GM23338 (cell line): Measurements from ENCODE around the gene PRUNE1. TPM values are rescaled to one million over a fixed set of nuclear protein-coding genes. Genes with fewer than 3 reads are reported as not detected.

Experiments used
- ATAC-seq: fragments of 200-7000 bp; cut with Tn5 transposase; 3 replicates; pipeline ENCODE4 v1.9.1; 2020
- DNase-seq: peaks from one replicate; pipeline ENCODE4 v3.0.0-alpha.2; 2015; ENCODE audit warnings: low spot score
- H2AFZ ChIP-seq: fragments of 200-600 bp; sonication (generic); 2 replicates; pipeline ENCODE4 v1.8.0; 2016; ENCODE audit warnings: antibody characterized with exemption, mild to moderate bottlenecking, moderate library complexity
- H3F3A ChIP-seq: fragments of 200-600 bp; sonication (generic); replicated peaks from 2 replicates; pipeline ENCODE4 v1.8.0; 2017; ENCODE audit warnings: antibody characterized with exemption, mixed run types, low read depth
- H3K27ac ChIP-seq: fragments of 200-600 bp; sonication (generic); 2 replicates; pipeline ENCODE4 v1.6.1; 2016; ENCODE audit warnings: low read depth
- H3K27me3 ChIP-seq: fragments of 200-600 bp; sonication (generic); 2 replicates; pipeline ENCODE4 v1.8.0; 2016; ENCODE audit warnings: mild to moderate bottlenecking, mixed run types, moderate library complexity; ENCODE audit not compliant: insufficient read depth
- H3K36me3 ChIP-seq: fragments of 200-600 bp; sonication (generic); 2 replicates; pipeline ENCODE4 v1.8.0; 2016; ENCODE audit warnings: mild to moderate bottlenecking; ENCODE audit not compliant: insufficient read depth
- H3K4me1 ChIP-seq: fragments of 200-600 bp; sonication (generic); 2 replicates; pipeline ENCODE4 v1.8.0; 2016; ENCODE audit warnings: mild to moderate bottlenecking, moderate library complexity; ENCODE audit not compliant: insufficient read depth
- H3K4me2 ChIP-seq: fragments of 200-600 bp; sonication (generic); 2 replicates; pipeline ENCODE4 v1.7.1; 2017; ENCODE audit warnings: mixed run types
- H3K4me3 ChIP-seq: fragments of 200-600 bp; sonication (generic); 2 replicates; pipeline ENCODE4 v1.6.1; 2016; ENCODE audit warnings: mixed run types
- H3K79me2 ChIP-seq: fragments of 200-600 bp; sonication (generic); replicated peaks from 2 replicates; pipeline ENCODE4 v1.8.0; 2017; ENCODE audit warnings: mild to moderate bottlenecking; ENCODE audit not compliant: insufficient read depth
- H3K9me2 ChIP-seq: fragments of 200-600 bp; sonication (generic); 2 replicates; pipeline ENCODE4 v1.8.0; 2017; ENCODE audit not compliant: insufficient read depth
- H4K20me1 ChIP-seq: fragments of 200-600 bp; sonication (generic); replicated peaks from 2 replicates; pipeline ENCODE4 v1.8.0; 2017; ENCODE audit warnings: mild to moderate bottlenecking; ENCODE audit not compliant: insufficient read depth
- H3K27ac Mint-ChIP-seq: 2 replicates; pipeline ENCODE4 v1.8.0; 2020; ENCODE audit warnings: inconsistent platforms, mild to moderate bottlenecking, moderate library complexity, mixed read lengths
- H3K27me3 Mint-ChIP-seq: 3 replicates; pipeline ENCODE4 v1.8.0; 2022; ENCODE audit warnings: low read depth, mild to moderate bottlenecking, moderate library complexity, mixed read lengths, inconsistent platforms; ENCODE audit not compliant: insufficient read depth, poor library complexity
- H3K36me3 Mint-ChIP-seq: 3 replicates; pipeline ENCODE4 v1.8.0; 2021; ENCODE audit warnings: low read depth, mild to moderate bottlenecking, inconsistent platforms, moderate library complexity, mixed read lengths
- H3K4me1 Mint-ChIP-seq: 3 replicates; pipeline ENCODE4 v1.8.0; 2020; ENCODE audit warnings: mild to moderate bottlenecking, inconsistent platforms, mixed read lengths
- H3K4me3 Mint-ChIP-seq: 3 replicates; pipeline ENCODE4 v1.8.0; 2021; ENCODE audit warnings: moderate library complexity, mild to moderate bottlenecking, inconsistent platforms, mixed read lengths
- H3K9me3 Mint-ChIP-seq: 3 replicates; pipeline ENCODE4 v1.8.0; 2020; ENCODE audit warnings: moderate library complexity, mild to moderate bottlenecking, inconsistent platforms, mixed read lengths
- CREB1 ChIP-seq: fragments of 250-450 bp; sonication (Bioruptor Pico); IDR thresholded peaks from 2 replicates; pipeline ENCODE4 v1.5.0; 2020; ENCODE audit warnings: low read depth, mild to moderate bottlenecking, moderate library complexity
- CTCF ChIP-seq, 2 experiments: fragments of 200-600 bp in 1 of 2; sonication (generic) in 1 of 2; conservative IDR thresholded peaks; 2 replicates each; pipeline versions ENCODE4 v1.5.1 to v1.6.1; 2016 to 2017; ENCODE audit warnings: antibody characterized with exemption in 2 of 2, low read depth in 2 of 2, mild to moderate bottlenecking in 2 of 2, moderate library complexity in 1 of 2
- ETS1 ChIP-seq: IDR thresholded peaks from 2 replicates; pipeline ENCODE4 v1.6.1; 2016; ENCODE audit warnings: antibody characterized with exemption
- EZH2 ChIP-seq: fragments of 200-600 bp; sonication (generic); IDR thresholded peaks from one replicate; pipeline ENCODE4 v1.8.0; 2017; ENCODE audit warnings: antibody characterized with exemption, mild to moderate bottlenecking, low read depth; ENCODE audit not compliant: unreplicated experiment
- EZH2phosphoT487 ChIP-seq: fragments of 200-600 bp; sonication (generic); IDR thresholded peaks from one replicate; pipeline ENCODE4 v1.8.1; 2018; ENCODE audit warnings: antibody characterized with exemption; ENCODE audit not compliant: unreplicated experiment
- JUNB ChIP-seq: IDR thresholded peaks from one replicate; pipeline ENCODE4 v1.6.1; 2016; ENCODE audit warnings: antibody characterized with exemption; ENCODE audit not compliant: unreplicated experiment
- NANOG ChIP-seq: IDR thresholded peaks from 2 replicates; pipeline ENCODE4 v1.6.1; 2016; ENCODE audit warnings: antibody characterized with exemption, borderline replicate concordance
- POLR2AphosphoS5 ChIP-seq: IDR thresholded peaks from 2 replicates; pipeline ENCODE4 v1.6.1; 2016; ENCODE audit warnings: antibody characterized with exemption, low read depth
- REST ChIP-seq: IDR thresholded peaks from one replicate; pipeline ENCODE4 v1.6.1; 2018; ENCODE audit warnings: antibody characterized with exemption; ENCODE audit not compliant: unreplicated experiment
- STAT1 ChIP-seq: IDR thresholded peaks from one replicate; pipeline ENCODE4 v1.6.1; 2016; ENCODE audit warnings: antibody characterized with exemption; ENCODE audit not compliant: unreplicated experiment
- ZNF114 ChIP-seq: fragments of 250-450 bp; sonication (Bioruptor Pico); IDR thresholded peaks from 2 replicates; pipeline ENCODE4 v1.5.0; 2020; ENCODE audit warnings: mild to moderate bottlenecking, moderate library complexity
- ZNF331 ChIP-seq: fragments of 250-450 bp; sonication (Bioruptor Pico); IDR thresholded peaks from 2 replicates; pipeline ENCODE4 v1.5.0; 2020; ENCODE audit warnings: low read depth, mild to moderate bottlenecking, moderate library complexity
- ZNF462 ChIP-seq: fragments of 250-450 bp; sonication (Bioruptor Pico); IDR thresholded peaks from 2 replicates; pipeline ENCODE4 v1.5.0; 2020; ENCODE audit warnings: mild to moderate bottlenecking, moderate library complexity
- polyA plus RNA-seq: library from polyadenylated mRNA; unstranded; fragments of >200 nt; fragmentation: Nextera tagmentation; extraction: Ambion mirVana; gene quantifications from 2 replicates; pipeline ENCODE4 v1.2.1, GENCODE V29; 2016
- total RNA-seq: library from RNA; depleted of rRNA; stranded (reverse); fragments of >200 nt; shearing (Covaris generic); gene quantifications from 2 replicates; pipeline ENCODE4 v1.2.3, GENCODE V29; 2014

Gene PRUNE1
- total and polyA plus RNA-seq, 2 experiments from 2014 or later = 14.7 to 33.2 TPM

- no peak overlapping the region for H3K27ac ChIP-seq
- H3K4me2 ChIP-seq = no peak overlapping the region
These were observed 5.3 kb downstream of the PRUNE1 start for GRCh38 chr1:151013518-151013917.

More at GRCh38 chr1:151013518-151013917, 5.3 kb downstream of the PRUNE1 start:
- Histone ChIP-seq H3K9me2 (no peaks in the 10 kb centered on the region), H3K27me3 (no peaks in the 10 kb centered on the region), H3K4me3 (no peak overlapping the region), H4K20me1 (no peaks in the 10 kb centered on the region; the same call in 1 of the 2 replicates), H3K4me1 (peaks cover 3% of the 10 kb centered on the region; the same call in 1 of the 2 replicates), H2AFZ (no peak overlapping the region), H3F3A (peaks cover 3% of the 10 kb centered on the region; the same call in 1 of the 2 replicates), H3K79me2 (peaks cover 15% of the 10 kb centered on the region), H3K36me3 (no peaks in the 10 kb centered on the region)
- ATAC-seq = no peak
- no peak for DNase-seq
- no peak overlapping the region for H3K4me3 Mint-ChIP-seq
- TF ChIP-seq ETS1 = no peak
- no peak for TF ChIP-seq CTCF (conservative IDR thresholded peaks at IDR 0.05; ENCODE audit: low read depth in 2 of 2)
- TF ChIP-seq ZNF331 (CRISPR knock-in tag) = no peak
- no peak for TF ChIP-seq EZH2
- TF ChIP-seq ZNF462 (CRISPR knock-in tag) = no peak
- TF ChIP-seq STAT1 = no peak
- TF ChIP-seq CREB1 (CRISPR knock-in tag) = no peak
- TF ChIP-seq EZH2phosphoT487 = no peak
- no peak for TF ChIP-seq ZNF114 (CRISPR knock-in tag)
- no peak for TF ChIP-seq NANOG
- TF ChIP-seq POLR2AphosphoS5 = no peak
- no peak for TF ChIP-seq JUNB
- no peak for TF ChIP-seq REST
- peaks cover 8% of the 10 kb centered on the region; the same call in 2 of the 3 replicates for H3K4me1 Mint-ChIP-seq
- H3K27ac Mint-ChIP-seq = no peak overlapping the region
- H3K27me3 Mint-ChIP-seq = peaks cover 2% of the 10 kb centered on the region
- peaks cover 3% of the 10 kb centered on the region; the same call in 2 of the 3 replicates for H3K36me3 Mint-ChIP-seq
- H3K9me3 Mint-ChIP-seq = no peaks in the 10 kb centered on the region
